Stomach (tissue), 9 donors: ENCODE results near the gene GATA3. TPM values are rescaled to one million over a fixed set of nuclear protein-coding genes. Genes with fewer than 3 reads are reported as not detected.

Source experiments
- DNase-seq, 2 donors: peaks; one replicate each; pipeline versions ENCODE4 v3.0.0 to v3.0.0-alpha.2; 2013 to 2019
- H3K27ac ChIP-seq, 5 donors: fragments of 200-600 bp in 4 of 5; sonication (generic) in 4 of 5; one replicate each; pipeline ENCODE4 v1.5.1; 2013 to 2019; ENCODE audit warnings: mild to moderate bottlenecking in 1 of 5, moderate library complexity in 1 of 5
- H3K27me3 ChIP-seq, 3 donors: fragments of 200-600 bp; sonication (generic); one replicate each; pipeline ENCODE4 v1.5.1; 2017 to 2019; ENCODE audit warnings: mixed run types in 1 of 3
- H3K36me3 ChIP-seq, 4 donors: fragments of 200-600 bp; sonication (generic); 1 replicate in 3 of 4; 2 replicates in 1 of 4; pipeline ENCODE4 v1.5.1; 2016 to 2019
- H3K4me1 ChIP-seq, 4 donors: fragments of 200-600 bp; sonication (generic); one replicate each; pipeline ENCODE4 v1.5.1; 2016 to 2019
- H3K4me3 ChIP-seq, 4 donors: fragments of 200-600 bp; sonication (generic) in 3 of 4; one replicate each; pipeline ENCODE4 v1.5.1; 2016 to 2019; ENCODE audit warnings: mild to moderate bottlenecking in 1 of 4
- H3K9me3 ChIP-seq, 4 donors: fragments of 200-600 bp; sonication (generic); one replicate each; pipeline ENCODE4 v1.5.1; 2016 to 2019
- EP300 ChIP-seq: sonication (generic); formaldehyde crosslinking; IDR thresholded peaks from one replicate; pipeline ENCODE4 v1.6.1; 2017; ENCODE audit warnings: antibody characterized with exemption
- POLR2A ChIP-seq, 4 donors: fragments of 450-650 bp; IDR thresholded peaks; one replicate each; pipeline ENCODE4 v1.6.1; 2016; ENCODE audit warnings: antibody characterized with exemption in 4 of 4, control low read depth in 2 of 4, mild to moderate bottlenecking in 1 of 4, moderate library complexity in 1 of 4
- POLR2AphosphoS5 ChIP-seq, 3 donors: sonication (generic); formaldehyde crosslinking; IDR thresholded peaks; one replicate each; pipeline ENCODE4 v1.6.1; 2016; ENCODE audit warnings: antibody characterized with exemption in 3 of 3
- WGBS, 5 donors: extraction: QIAGEN DNeasy Blood & Tissue Kit in 3 of 5; methylation state at CpG; one replicate each; pipeline versions ENCODE4 v1.1.5 to v1.1.7; 2013 to 2018; 5-methylcytosine and 5-hydroxymethylcytosine counted together
- intact Hi-C: fragments of 100-400 bp; cut with DNase I; formaldehyde crosslinking; loops from one replicate; pipeline ENCODE4 v1.15.1; 2023; ENCODE audit warnings: low total_unique reads
- polyA plus RNA-seq, 3 donors: library from polyadenylated mRNA; stranded (reverse); fragments of 200-250 nt; gene quantifications; one replicate each; pipeline ENCODE4 v1.2.3, GENCODE V29; 2013
- total RNA-seq, 5 donors: library from RNA; depleted of rRNA; stranded (reverse); fragments of >200 nt; gene quantifications; one replicate each; pipeline versions ENCODE4 v1.1.0 to v1.2.3, GENCODE V29; 2014 to 2016
- TF ChIP-seq, protein P1 (sequence below), 7 experiments: fragments of 450-650 bp in 4 of 7; fragments of 200-600 bp in 3 of 7; sonication (generic) in 3 of 7; IDR thresholded peaks; one replicate each; pipeline ENCODE4 v1.5.1; 2016 to 2019; ENCODE audit warnings: antibody characterized with exemption in 7 of 7, control low read depth in 2 of 7, mild to moderate bottlenecking in 1 of 7
- donor health status: healthy with polysubstance abuse.
- donor health status: Bipolar disorder and iron deficiency.
- donor health status: healthy.

Gene GATA3
- total and polyA plus RNA-seq, 8 donors = 0.12 to 1.2 (median 0.18) TPM; not detected in 2

DNA sequence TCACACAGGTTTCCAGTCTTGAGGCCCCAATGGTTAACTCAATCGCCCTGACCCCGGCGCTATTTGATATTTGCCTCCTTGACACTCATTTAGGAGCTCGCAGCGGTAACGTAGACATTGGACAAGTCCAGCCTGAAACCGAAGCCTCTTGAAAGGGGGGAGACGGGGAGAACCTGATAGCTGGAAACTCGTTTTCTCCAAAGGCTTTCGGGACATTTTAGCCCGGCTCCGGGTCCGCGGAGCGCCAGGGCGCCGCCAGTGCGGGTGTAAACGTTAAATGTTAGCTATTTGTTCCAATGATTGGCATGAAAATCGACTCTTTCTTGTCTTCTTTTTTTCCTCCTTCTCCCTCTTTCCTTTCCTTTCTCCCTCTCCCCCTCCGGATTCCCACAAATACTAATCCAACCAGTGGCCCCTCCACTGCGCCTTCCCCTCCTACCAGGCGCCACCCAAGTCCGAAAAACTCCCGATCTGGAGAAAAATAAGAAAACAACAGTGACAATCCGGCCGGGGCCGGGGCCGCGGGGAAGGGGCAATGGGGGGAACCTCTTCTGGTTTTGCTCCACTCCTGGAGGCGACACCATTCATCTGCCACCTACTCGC is 17.2 kb upstream of the GATA3 start:
- no peak for DNase-seq
- WGBS, 5 donors = 5 to 9% (median 8%) methylated on average over 32 of the region's 32 CpGs
- Histone ChIP-seq H3K36me3 (no peaks in the 10 kb centered on the region), H3K9me3 (peaks cover 0 to 8% (median 0%) of the 10 kb centered on the region in 4 donors), H3K27ac (no peak overlapping the region), H3K4me1 (peaks cover 24 to 48% (median 38%) of the 10 kb centered on the region in 4 donors), H3K27me3 (peaks cover 49 to 100% (median 100%) of the 10 kb centered on the region in 3 donors), H3K4me3 (no peak overlapping the region)
- TF ChIP-seq POLR2A (IDR thresholded peaks at IDR 0.05) = no peak
- TF ChIP-seq EP300 = no peak
- TF ChIP-seq, protein P1, sequence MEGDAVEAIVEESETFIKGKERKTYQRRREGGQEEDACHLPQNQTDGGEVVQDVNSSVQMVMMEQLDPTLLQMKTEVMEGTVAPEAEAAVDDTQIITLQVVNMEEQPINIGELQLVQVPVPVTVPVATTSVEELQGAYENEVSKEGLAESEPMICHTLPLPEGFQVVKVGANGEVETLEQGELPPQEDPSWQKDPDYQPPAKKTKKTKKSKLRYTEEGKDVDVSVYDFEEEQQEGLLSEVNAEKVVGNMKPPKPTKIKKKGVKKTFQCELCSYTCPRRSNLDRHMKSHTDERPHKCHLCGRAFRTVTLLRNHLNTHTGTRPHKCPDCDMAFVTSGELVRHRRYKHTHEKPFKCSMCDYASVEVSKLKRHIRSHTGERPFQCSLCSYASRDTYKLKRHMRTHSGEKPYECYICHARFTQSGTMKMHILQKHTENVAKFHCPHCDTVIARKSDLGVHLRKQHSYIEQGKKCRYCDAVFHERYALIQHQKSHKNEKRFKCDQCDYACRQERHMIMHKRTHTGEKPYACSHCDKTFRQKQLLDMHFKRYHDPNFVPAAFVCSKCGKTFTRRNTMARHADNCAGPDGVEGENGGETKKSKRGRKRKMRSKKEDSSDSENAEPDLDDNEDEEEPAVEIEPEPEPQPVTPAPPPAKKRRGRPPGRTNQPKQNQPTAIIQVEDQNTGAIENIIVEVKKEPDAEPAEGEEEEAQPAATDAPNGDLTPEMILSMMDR (IDR thresholded peaks at IDR 0.05) = no peak
- TF ChIP-seq POLR2AphosphoS5 (IDR thresholded peaks at IDR 0.05) = no peak
- intact Hi-C loops = no loop called here

DNA sequence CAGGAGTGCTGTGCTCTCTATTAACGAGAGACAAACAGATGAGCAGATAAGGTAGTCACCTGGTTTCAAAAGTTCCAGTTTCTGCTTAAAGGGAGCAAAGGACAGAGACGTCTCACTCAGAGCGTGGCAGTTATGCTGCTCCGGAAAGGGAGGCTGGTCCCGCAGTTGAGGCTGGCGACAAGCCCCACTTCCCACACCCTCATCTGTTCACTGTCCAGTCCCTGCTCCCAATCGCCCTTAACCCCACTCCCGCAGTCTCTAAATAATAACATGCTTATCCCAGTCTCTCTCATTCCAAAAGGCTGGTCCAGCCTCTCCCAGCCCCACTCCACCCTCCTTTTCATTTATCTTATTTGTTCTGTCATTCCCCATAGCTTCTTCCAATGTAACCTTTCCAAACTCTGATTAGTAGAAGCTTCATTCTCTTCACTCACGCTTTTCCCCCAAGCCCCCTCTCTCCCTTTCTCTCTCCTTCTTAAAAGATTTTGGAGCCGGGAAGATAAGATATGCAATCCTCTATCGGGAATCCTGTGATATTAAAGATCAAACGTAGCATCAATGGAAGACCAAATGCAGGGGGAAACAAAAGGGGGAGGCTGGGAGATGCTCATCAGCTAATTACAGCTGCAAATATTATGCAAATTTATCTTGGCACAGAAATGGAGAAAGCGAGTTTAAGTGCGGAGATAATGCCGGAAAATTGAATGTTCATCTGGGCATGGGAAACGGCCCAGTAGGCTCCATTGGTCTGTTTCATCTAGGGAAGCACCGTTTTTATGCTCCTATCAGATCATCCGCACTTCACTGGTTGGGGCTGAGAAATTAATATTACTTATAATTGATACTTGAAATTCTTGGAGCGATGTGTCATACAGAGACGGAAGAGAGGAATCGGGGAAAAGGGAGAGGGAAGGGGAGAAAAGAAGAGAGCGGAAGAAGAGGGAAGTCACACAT is 16.3 kb upstream of the GATA3 start:
- WGBS, 5 donors = 10 to 13% (median 11%) methylated on average over 22 of the region's 22 CpGs
- no peaks in the 10 kb centered on the region for H3K36me3 ChIP-seq
- H3K4me1 ChIP-seq = peaks cover 28 to 57% (median 44%) of the 10 kb centered on the region in 4 donors
- intact Hi-C loops = no loop called here
- H3K4me3 ChIP-seq = no peak overlapping the region
- no peak overlapping the region for H3K27ac ChIP-seq
- TF ChIP-seq POLR2AphosphoS5 (IDR thresholded peaks at IDR 0.05) (no peak), EP300 (no peak), POLR2A (IDR thresholded peaks at IDR 0.05) (no peak)
- TF ChIP-seq, protein P1 (IDR thresholded peaks at IDR 0.05) = no peak
- H3K9me3 ChIP-seq = peaks cover 0 to 8% (median 0%) of the 10 kb centered on the region in 4 donors
- DNase-seq = no peak
- H3K27me3 ChIP-seq = peaks cover 56 to 100% (median 100%) of the 10 kb centered on the region in 3 donors

DNA sequence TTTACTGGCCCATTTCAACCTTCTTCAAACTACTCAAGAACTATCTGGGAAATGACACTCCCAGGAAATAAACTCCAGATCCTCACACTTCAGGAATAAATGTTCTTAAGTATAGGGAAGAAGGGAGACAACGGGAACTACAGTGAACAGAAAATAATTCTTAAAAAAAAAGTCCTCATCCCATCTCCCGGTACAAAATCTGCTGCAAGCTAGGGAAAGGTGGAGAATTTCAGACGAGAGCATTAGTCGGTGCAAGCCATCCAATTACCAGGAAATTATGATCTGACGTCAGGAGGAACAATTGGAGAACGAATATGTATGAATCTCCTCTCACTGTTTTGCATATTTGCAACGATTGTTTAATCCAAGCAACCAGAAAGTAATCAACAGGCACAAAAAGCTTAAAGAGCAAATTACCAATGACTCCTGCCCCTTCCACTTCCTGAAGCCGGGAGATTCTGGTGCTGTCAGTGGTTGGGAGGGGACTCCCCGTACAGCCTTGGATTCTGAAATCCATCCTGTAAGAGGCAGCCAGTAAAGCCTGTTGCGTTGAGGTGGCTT is 15.1 kb upstream of the GATA3 start:
- no peak for DNase-seq
- no peaks in the 10 kb centered on the region for H3K9me3 ChIP-seq
- TF ChIP-seq, protein P1 (IDR thresholded peaks at IDR 0.05) = no peak
- TF ChIP-seq POLR2AphosphoS5 (IDR thresholded peaks at IDR 0.05) = no peak
- H3K4me3 ChIP-seq = no peak overlapping the region
- peaks cover 23 to 59% (median 48%) of the 10 kb centered on the region in 4 donors for H3K4me1 ChIP-seq
- H3K27ac ChIP-seq = no peak overlapping the region
- peaks cover 53 to 100% (median 100%) of the 10 kb centered on the region in 3 donors for H3K27me3 ChIP-seq
- no peaks in the 10 kb centered on the region for H3K36me3 ChIP-seq
- intact Hi-C loops = no loop called here
- WGBS, 5 donors = 6 to 9% (median 7%) methylated on average over 10 of the region's 10 CpGs

DNA sequence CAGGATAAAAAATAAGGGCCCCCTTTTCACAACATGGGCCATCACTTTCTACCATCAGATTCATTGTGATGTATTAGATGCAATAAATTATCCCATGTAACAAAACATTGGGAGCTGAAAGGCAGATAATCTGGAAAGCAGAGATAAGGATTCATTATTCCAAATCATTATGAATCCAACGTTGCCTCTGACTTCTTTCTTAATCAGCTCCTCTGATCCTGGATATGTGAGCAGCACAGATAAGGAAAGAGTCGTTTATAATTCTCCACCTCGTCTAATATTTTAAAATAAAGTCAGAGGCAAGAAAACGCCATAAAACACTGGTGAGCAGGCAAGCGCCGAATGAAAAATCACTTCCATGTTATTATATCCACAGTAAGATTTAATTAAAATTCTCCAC is 13.8 kb upstream of the GATA3 start:
- intact Hi-C loops = no loop called here
- Histone ChIP-seq H3K27ac (no peak overlapping the region), H3K36me3 (no peaks in the 10 kb centered on the region), H3K4me1 (peaks cover 19 to 59% (median 49%) of the 10 kb centered on the region in 4 donors), H3K4me3 (no peak overlapping the region), H3K27me3 (peaks cover 49 to 100% (median 100%) of the 10 kb centered on the region in 3 donors), H3K9me3 (no peaks in the 10 kb centered on the region)
- DNase-seq = no peak
- 10 to 19% (median 12%) methylated on average over 6 of the region's 6 CpGs for WGBS, 5 donors
- TF ChIP-seq EP300 (no peak), POLR2A (IDR thresholded peaks at IDR 0.05) (no peak), POLR2AphosphoS5 (IDR thresholded peaks at IDR 0.05) (no peak)
- TF ChIP-seq, protein P1 (IDR thresholded peaks at IDR 0.05) = no peak
